HG03097 (cell line): Measurements from ENCODE around the gene SLC25A5.
"Not testable (repeated sequence)": the region's sequence is repeated elsewhere in the genome, so short reads cannot be mapped to it uniquely, and the experiment has no call there.

Experiments
- ATAC-seq: cut with Tn5 transposase; IDR thresholded peaks from one replicate; pipeline ENCODE4 v1.9.1; 2021; ENCODE audit not compliant: unreplicated experiment, low FRiP score

The SLC25A5 gene

GRCh38 chrX:119502727-119503483, 34.7 kb downstream of the SLC25A5 start:
- ATAC-seq = no peak

DNA sequence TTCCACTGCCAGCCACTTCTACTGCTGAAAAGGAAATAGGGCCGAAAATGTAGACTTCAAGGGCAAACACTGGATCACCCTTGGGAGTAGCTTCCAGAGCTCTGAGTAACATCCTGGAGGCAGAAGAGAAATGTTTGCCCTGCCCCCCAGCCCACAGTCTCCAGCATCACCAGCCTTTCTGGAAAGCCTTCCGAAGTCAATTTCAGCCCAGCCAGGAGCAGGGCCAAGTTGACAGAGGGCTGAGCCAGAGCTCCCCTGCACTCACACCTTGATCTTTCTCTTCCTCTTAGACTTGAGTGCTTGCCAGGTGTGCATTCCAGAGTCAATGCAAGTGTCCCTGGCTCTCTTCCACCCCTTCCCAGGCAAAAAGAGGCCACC, 35.2 kb downstream of the SLC25A5 start:
- ATAC-seq = no peak

GRCh38 chrX:119505145-119505544, 36.9 kb downstream of the SLC25A5 start:
- not testable (repeated sequence) for ATAC-seq

DNA sequence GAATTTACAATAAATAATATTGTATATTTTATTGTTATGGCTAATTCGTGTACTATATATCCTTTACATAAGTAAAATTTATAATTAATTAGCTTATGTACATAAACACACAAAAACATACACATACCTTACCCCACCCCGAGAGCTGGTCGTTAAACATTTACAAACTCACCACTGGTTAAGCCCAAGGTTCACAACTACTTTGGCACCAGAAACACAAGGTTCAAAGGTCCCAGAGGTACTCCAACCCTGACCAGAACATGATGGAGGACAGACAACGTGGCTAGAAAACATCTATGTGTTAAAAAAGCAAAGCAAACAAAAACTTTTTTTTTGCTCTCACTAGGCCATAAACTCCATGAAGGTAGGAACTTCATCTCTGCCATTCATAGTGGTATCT, 37.7 kb downstream of the SLC25A5 start:
- no peak for ATAC-seq

DNA sequence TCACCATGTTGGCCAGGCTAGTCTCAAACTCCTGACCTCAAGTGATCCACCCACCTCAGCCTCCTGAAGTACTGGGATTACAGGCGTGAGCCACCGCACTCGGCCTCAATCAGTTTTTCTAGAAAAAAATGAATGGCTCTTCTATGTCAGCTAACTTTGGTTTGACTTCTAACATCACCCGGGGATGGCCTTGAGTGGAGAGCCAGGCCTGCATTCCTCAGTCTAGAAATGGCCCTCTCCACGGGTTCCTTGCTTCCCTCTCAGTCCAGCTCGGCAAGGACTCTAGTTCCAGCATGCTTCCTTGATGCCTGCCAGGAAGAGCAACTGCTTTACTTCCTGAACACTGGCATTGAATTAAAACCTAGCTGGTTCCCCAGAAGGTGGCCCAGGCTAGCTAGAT, 39.0 kb downstream of the SLC25A5 start:
- ATAC-seq = no peak

GRCh38 chrX:119512146-119512800, 44.0 kb downstream of the SLC25A5 start:
- no peak for ATAC-seq

GRCh38 chrX:119516157-119516702, 48.0 kb downstream of the SLC25A5 start:
- ATAC-seq = peak; percentile 82

DNA sequence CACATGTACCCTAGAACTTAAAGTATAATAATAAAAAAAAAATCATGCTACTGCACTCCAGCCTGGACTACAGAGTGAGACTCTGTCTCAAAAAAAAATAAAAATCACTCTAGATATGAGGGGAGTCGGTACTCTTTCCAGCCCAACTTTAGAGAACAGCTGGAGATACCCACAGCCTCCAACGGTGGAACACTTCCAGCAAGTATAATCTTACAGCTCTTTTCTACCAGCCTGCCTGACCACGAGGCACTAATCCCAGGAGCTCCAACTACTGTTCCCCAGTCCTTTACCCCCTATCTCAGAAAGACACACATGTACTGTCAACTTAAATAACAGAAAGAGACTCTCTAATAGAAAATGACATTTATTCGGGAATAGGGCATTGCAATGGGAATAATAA, 50.1 kb downstream of the SLC25A5 start:
- no peak for ATAC-seq
